ENCODE measurements around the gene GJA5. TPM values are rescaled to one million over a fixed set of nuclear protein-coding genes. Genes with fewer than 3 reads are reported as not detected.

GJA5 gene
- total RNA-seq, 1 experiment from 2014 or later = not detected

DNA sequence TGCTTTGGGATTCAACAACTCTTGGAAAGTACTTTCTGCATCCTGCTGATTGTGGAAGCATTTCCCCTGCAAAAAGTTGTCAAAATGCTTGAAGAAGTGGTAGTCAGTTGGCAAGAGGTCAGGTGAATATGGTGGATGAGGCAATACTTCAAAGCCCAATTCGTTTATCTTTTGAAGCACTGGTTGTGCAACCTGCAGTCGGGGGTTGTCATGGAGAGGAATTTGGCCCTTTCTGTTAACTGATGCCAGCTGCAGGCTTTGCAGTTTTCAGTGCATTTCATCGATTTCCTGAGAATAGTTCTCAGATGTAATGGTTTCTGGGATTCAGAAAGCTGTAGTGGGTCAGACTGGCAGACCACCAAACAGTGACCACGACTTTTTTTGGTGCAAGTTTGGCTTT lies 47.6 kb upstream of the GJA5 start:
- CTCF ChIA-PET = no interaction called here
- intact Hi-C loops (cut with micrococcal nuclease; ENCODE audit: unreplicated experiment) = no loop called here
- no TSS peak for BruUV-seq (replicated peaks)

DNA sequence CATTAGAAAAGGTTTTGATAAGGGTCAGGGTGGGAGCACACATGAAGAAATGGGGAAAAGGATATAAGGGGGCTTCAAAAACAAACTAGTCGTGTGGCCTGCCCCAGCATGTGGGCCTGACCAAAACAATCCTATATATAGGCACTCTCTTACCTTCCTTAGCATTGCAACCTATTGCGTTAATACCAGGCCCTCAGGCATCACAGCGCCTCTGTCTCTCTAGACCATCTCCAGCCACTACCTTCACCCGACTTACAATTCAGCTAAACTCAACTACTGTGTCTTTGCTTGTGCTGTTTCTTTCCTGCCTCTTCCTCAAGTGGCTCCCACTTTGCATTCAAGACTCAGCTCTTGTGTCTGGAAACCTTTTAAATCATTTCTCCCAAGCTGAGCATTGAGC lies 47.0 kb upstream of the GJA5 start:
- H3K27me3 ChIP-seq (ENCODE audit: control insufficient read depth, insufficient read depth, low read length) = 0 out of 2 replicates have a peak, but pooled peaks cover 3% of the 10 kb centered on the region
- POLR2A ChIA-PET = no interaction called here
- no peak for ATAC-seq

More for the DNA sequence above, 47.6 kb upstream of the GJA5 start:
- in situ Hi-C loops (cut with HindIII; ENCODE audit: low pct_unique_long_range_greater_than_20kb, low sequenced_read_pairs) = no loop called here
- Histone ChIP-seq H3K36me3 (ENCODE audit: control insufficient read depth, insufficient read depth, low read length) (no peaks in the 10 kb centered on the region), H3K4me3 (ENCODE audit: low read depth in 2 of 2, low read length in 2 of 2) (no peak overlapping the region), H3K27ac (ENCODE audit: low read length) (no peak overlapping the region), H3K9me3 (ENCODE audit: control insufficient read depth, insufficient read depth, low read depth, low read length) (no peaks in the 10 kb centered on the region), H3K4me1 (ENCODE audit: control insufficient read depth, insufficient read depth, low read length) (no peaks in the 10 kb centered on the region), H3K27me3 (ENCODE audit: control insufficient read depth, insufficient read depth, low read length) (0 out of 2 replicates have a peak, but pooled peaks cover 3% of the 10 kb centered on the region)
- POLR2A ChIA-PET = no interaction called here
- TF ChIP-seq SIN3A (IDR thresholded peaks at IDR 0.05; ENCODE audit: borderline replicate concordance, insufficient read depth, low read depth, low read length) (no peak), POLR2AphosphoS5 (IDR thresholded peaks at IDR 0.05; ENCODE audit: low read depth, low read length) (no peak), TCF7L2 (IDR thresholded peaks at IDR 0.05; ENCODE audit: low read depth, low read length) (no peak)
- TF ChIP-seq, protein P1, sequence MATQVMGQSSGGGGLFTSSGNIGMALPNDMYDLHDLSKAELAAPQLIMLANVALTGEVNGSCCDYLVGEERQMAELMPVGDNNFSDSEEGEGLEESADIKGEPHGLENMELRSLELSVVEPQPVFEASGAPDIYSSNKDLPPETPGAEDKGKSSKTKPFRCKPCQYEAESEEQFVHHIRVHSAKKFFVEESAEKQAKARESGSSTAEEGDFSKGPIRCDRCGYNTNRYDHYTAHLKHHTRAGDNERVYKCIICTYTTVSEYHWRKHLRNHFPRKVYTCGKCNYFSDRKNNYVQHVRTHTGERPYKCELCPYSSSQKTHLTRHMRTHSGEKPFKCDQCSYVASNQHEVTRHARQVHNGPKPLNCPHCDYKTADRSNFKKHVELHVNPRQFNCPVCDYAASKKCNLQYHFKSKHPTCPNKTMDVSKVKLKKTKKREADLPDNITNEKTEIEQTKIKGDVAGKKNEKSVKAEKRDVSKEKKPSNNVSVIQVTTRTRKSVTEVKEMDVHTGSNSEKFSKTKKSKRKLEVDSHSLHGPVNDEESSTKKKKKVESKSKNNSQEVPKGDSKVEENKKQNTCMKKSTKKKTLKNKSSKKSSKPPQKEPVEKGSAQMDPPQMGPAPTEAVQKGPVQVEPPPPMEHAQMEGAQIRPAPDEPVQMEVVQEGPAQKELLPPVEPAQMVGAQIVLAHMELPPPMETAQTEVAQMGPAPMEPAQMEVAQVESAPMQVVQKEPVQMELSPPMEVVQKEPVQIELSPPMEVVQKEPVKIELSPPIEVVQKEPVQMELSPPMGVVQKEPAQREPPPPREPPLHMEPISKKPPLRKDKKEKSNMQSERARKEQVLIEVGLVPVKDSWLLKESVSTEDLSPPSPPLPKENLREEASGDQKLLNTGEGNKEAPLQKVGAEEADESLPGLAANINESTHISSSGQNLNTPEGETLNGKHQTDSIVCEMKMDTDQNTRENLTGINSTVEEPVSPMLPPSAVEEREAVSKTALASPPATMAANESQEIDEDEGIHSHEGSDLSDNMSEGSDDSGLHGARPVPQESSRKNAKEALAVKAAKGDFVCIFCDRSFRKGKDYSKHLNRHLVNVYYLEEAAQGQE (IDR thresholded peaks at IDR 0.05; ENCODE audit: insufficient read depth in 1 of 2, low read depth in 2 of 2, low read length in 1 of 2) = no peak
- TF ChIP-seq, protein P2, sequence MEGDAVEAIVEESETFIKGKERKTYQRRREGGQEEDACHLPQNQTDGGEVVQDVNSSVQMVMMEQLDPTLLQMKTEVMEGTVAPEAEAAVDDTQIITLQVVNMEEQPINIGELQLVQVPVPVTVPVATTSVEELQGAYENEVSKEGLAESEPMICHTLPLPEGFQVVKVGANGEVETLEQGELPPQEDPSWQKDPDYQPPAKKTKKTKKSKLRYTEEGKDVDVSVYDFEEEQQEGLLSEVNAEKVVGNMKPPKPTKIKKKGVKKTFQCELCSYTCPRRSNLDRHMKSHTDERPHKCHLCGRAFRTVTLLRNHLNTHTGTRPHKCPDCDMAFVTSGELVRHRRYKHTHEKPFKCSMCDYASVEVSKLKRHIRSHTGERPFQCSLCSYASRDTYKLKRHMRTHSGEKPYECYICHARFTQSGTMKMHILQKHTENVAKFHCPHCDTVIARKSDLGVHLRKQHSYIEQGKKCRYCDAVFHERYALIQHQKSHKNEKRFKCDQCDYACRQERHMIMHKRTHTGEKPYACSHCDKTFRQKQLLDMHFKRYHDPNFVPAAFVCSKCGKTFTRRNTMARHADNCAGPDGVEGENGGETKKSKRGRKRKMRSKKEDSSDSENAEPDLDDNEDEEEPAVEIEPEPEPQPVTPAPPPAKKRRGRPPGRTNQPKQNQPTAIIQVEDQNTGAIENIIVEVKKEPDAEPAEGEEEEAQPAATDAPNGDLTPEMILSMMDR (IDR thresholded peaks at IDR 0.05) = no peak
- ATAC-seq (no peak), DNase-seq (ENCODE audit: low read depth, low spot score) (no peak)

More for the DNA sequence above, 47.0 kb upstream of the GJA5 start:
- intact Hi-C loops (cut with micrococcal nuclease; ENCODE audit: unreplicated experiment) (no loop called here), in situ Hi-C loops (cut with HindIII; ENCODE audit: low pct_unique_long_range_greater_than_20kb, low sequenced_read_pairs) (no loop called here)
- TF ChIP-seq TCF7L2 (IDR thresholded peaks at IDR 0.05; ENCODE audit: low read depth, low read length) (no peak), SIN3A (IDR thresholded peaks at IDR 0.05; ENCODE audit: borderline replicate concordance, insufficient read depth, low read depth, low read length) (no peak), POLR2AphosphoS5 (IDR thresholded peaks at IDR 0.05; ENCODE audit: low read depth, low read length) (no peak)
- TF ChIP-seq, protein P2 (IDR thresholded peaks at IDR 0.05) = no peak
- TF ChIP-seq, protein P1 (IDR thresholded peaks at IDR 0.05; ENCODE audit: insufficient read depth in 1 of 2, low read depth in 2 of 2, low read length in 1 of 2) = no peak
- no peak for DNase-seq (ENCODE audit: low read depth, low spot score)
- no peaks in the 10 kb centered on the region for H3K36me3 ChIP-seq (ENCODE audit: control insufficient read depth, insufficient read depth, low read length)
- no peak overlapping the region for H3K4me3 ChIP-seq (ENCODE audit: low read depth in 2 of 2, low read length in 2 of 2)
- no TSS peak for BruUV-seq (replicated peaks)
- H3K27ac ChIP-seq (ENCODE audit: low read length) = no peak overlapping the region
- H3K9me3 ChIP-seq (ENCODE audit: control insufficient read depth, insufficient read depth, low read depth, low read length) = no peaks in the 10 kb centered on the region
- CTCF ChIA-PET = no interaction called here
- H3K4me1 ChIP-seq (ENCODE audit: control insufficient read depth, insufficient read depth, low read length) = no peaks in the 10 kb centered on the region

Data from Panc1 (cell line).